Left ventricle myocardium inferior (tissue), 1 donor: ENCODE measurements around the gene SH3TC2. TPM values are rescaled to one million over a fixed set of nuclear protein-coding genes. Genes with fewer than 3 reads are reported as not detected.

ENCODE experiments used
- DNase-seq: peaks from one replicate; pipeline ENCODE4 v3.0.0-alpha.2; 2020
- H3K27ac ChIP-seq: fragments of 200-600 bp; replicated peaks from 2 replicates; pipeline ENCODE4 v1.8.0; 2021
- H3K27me3 ChIP-seq: fragments of 200-600 bp; 2 replicates; pipeline ENCODE4 v1.8.0; 2021; ENCODE audit warnings: low read depth
- H3K36me3 ChIP-seq: fragments of 200-600 bp; 2 replicates; pipeline ENCODE4 v1.8.0; 2021
- H3K4me1 ChIP-seq: fragments of 200-600 bp; 2 replicates; pipeline ENCODE4 v1.8.0; 2021
- H3K4me3 ChIP-seq: fragments of 200-600 bp; 2 replicates; pipeline ENCODE4 v1.8.0; 2021; ENCODE audit warnings: mild to moderate bottlenecking, moderate library complexity
- H3K9me3 ChIP-seq: fragments of 200-600 bp; replicated peaks from 2 replicates; pipeline ENCODE4 v1.8.0; 2021
- intact Hi-C: fragments of 100-400 bp; cut with micrococcal nuclease; formaldehyde crosslinking; loops from one replicate; pipeline ENCODE4 v1.11.0; 2022
- total RNA-seq: library from RNA; stranded (reverse); fragmentation: NEBNext Ultra II Directional; extraction: Animal tissue kit (Norgen Biotek cat#: 25700); gene quantifications from one replicate; pipeline ENCODE4 v1.2.1, GENCODE V29; 2021
- TF ChIP-seq, protein P1 (sequence below): fragments of 200-600 bp; IDR thresholded peaks from 2 replicates; pipeline ENCODE4 v1.8.0; 2021; ENCODE audit warnings: antibody characterized with exemption, mild to moderate bottlenecking, borderline replicate concordance
- donor health status: DM: no; HTN: yes; CAD: no; lungs with severe emphysema.

Gene SH3TC2
- total RNA-seq, 1 donor from 2014 or later = 9.4 TPM

DNA sequence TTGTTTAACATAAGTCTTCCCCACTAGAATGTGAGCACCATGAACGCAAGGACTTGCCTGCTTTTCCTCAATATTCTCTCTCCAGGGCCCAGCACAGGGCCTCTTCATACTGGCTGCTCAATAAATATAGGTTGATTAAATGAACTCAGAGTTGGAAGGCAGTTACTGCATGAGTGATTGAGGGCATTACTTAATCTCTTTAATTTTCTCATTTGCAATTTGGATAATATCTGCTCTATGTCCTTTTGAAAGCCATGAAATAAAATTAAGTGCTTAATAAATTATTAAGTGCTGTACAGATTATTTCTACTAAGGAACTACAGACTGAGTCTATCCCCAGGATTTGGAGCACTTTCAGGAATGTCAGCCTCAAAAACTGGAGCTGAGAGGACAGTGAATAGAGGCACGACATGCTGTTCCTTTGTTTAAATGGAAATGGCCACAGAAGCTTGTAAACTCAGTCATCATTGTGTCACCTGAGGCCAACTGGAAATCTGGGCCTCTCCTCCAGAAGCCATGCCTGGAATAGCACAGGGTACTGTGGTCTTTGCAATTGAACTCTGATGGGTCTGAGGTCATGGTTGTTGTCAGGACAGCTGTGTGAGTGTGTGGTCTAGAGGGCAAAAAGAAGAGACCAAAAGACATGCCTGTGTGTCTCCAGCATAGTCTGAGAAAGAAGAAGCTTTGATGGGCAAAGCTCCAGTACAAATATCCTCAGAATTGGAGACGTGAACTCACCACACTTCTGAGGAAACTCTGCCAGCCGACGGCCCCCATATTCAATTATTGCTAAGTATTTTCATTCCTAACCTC, 86.1 kb downstream of the SH3TC2 start:
- intact Hi-C loops = no loop called here
- no peaks in the 10 kb centered on the region for H3K36me3 ChIP-seq
- peaks cover 59% of the 10 kb centered on the region for H3K4me1 ChIP-seq
- H3K27ac ChIP-seq = no peak overlapping the region
- TF ChIP-seq, protein P1, sequence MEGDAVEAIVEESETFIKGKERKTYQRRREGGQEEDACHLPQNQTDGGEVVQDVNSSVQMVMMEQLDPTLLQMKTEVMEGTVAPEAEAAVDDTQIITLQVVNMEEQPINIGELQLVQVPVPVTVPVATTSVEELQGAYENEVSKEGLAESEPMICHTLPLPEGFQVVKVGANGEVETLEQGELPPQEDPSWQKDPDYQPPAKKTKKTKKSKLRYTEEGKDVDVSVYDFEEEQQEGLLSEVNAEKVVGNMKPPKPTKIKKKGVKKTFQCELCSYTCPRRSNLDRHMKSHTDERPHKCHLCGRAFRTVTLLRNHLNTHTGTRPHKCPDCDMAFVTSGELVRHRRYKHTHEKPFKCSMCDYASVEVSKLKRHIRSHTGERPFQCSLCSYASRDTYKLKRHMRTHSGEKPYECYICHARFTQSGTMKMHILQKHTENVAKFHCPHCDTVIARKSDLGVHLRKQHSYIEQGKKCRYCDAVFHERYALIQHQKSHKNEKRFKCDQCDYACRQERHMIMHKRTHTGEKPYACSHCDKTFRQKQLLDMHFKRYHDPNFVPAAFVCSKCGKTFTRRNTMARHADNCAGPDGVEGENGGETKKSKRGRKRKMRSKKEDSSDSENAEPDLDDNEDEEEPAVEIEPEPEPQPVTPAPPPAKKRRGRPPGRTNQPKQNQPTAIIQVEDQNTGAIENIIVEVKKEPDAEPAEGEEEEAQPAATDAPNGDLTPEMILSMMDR = no peak
- no peak overlapping the region for H3K4me3 ChIP-seq
- no peak for DNase-seq
- no peaks in the 10 kb centered on the region for H3K9me3 ChIP-seq
- no peaks in the 10 kb centered on the region for H3K27me3 ChIP-seq

DNA sequence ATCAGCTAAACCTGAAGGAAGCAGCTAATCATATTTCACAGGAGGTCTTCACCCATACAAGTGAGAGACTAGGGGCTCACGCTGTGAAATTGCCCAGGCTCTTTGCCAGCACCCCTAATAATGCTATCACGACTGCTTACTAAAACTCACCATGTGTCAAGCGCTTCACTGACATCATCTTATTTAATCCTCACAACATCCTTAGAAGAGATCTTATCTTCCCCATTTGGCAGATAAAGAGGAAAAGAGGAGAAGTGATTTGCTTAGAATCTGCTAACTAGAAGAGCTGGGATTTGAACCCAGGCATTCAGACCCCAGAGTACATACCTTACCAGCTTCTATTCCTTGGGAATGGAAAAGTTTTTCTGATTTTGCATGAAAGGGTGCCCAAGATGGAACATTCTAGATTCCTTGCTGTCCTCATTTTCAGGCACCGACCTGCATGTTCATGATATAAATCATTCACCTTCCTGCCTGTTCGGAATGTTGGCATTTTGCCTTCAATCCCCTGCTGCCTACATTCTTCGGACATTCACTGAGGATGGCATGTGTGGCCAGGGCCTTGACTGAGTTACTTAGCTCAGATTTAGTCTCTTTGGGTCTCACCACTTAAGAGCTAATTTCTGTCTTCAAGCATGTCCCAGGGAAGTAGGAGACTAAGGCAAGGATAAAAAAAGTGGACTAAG, 88.1 kb downstream of the SH3TC2 start:
- no peak overlapping the region for H3K27ac ChIP-seq
- intact Hi-C loops = no loop called here
- no peak overlapping the region for H3K4me3 ChIP-seq
- no peaks in the 10 kb centered on the region for H3K36me3 ChIP-seq
- no peaks in the 10 kb centered on the region for H3K9me3 ChIP-seq
- no peak for DNase-seq
- no peaks in the 10 kb centered on the region for H3K27me3 ChIP-seq
- TF ChIP-seq, protein P1 = no peak
- H3K4me1 ChIP-seq = peaks cover 63% of the 10 kb centered on the region

DNA sequence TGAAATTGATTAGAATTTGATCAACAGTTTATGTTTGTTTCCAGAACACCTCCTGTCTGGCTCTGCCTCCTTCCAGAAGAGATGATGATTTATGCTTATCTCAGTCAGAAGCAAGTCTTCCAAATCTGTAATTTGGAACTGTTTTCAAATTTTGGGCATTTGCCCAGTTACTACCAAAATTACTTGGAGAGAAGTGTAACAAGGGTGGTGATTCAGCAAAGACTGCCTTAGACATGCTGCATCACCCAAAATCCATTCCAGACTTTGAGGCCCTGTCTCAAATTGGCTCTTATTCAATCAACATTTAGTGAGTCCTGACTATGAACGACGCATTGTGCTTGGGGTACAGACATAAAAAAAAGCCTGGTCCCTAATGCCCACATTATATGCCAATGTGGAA, 89.4 kb downstream of the SH3TC2 start:
- H3K36me3 ChIP-seq = no peaks in the 10 kb centered on the region
- no peaks in the 10 kb centered on the region for H3K9me3 ChIP-seq
- TF ChIP-seq, protein P1 = no peak
- H3K27me3 ChIP-seq = no peaks in the 10 kb centered on the region
- no peak overlapping the region for H3K4me3 ChIP-seq
- no peak for DNase-seq
- intact Hi-C loops = no loop called here
- H3K27ac ChIP-seq = peak overlapping the region; percentile 67
- H3K4me1 ChIP-seq = peaks cover 55% of the 10 kb centered on the region

DNA sequence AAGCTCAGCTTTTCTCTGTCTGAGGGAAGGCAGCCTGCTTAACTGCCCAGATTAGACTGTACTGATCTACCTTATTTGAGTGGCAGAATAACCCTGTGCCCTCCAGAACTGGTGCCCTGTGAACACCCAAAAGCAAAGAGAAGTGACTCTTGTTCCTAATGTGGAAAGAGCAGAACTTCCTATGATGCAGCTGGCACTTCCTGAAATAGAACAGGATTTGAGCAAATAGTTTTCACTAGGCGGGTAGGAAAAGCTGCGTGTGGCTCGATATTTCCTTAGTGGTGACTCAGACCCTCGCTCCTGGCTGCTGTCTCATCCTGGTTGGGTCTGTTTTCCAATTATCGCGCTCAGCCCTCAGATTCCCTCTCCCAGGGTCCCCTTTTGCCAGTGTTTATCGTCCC, 89.9 kb downstream of the SH3TC2 start:
- intact Hi-C loops = no loop called here
- TF ChIP-seq, protein P1 = no peak
- H3K36me3 ChIP-seq = no peaks in the 10 kb centered on the region
- H3K4me3 ChIP-seq = no peak overlapping the region
- H3K27ac ChIP-seq = peak overlapping the region; percentile 67
- no peaks in the 10 kb centered on the region for H3K9me3 ChIP-seq
- no peak for DNase-seq
- H3K4me1 ChIP-seq = peaks cover 50% of the 10 kb centered on the region
- no peaks in the 10 kb centered on the region for H3K27me3 ChIP-seq

DNA sequence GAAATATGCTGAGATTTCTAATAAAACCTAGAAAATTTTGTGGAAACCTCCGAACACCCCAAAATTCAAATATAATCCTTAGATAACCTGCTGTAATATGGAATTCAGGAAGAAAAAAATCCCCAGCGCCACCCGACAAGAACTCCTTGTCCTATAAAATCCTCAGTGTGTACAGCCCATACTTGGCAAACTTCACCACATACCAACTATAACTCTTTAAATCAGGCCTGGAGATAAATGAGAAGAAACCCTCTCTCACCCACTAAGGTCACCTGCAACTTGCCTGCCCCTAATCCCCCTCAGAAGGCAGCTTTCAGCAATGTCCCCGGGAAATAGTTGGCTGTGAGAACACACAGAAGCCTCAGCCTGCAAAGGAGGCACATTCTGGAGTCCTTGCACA, 90.5 kb downstream of the SH3TC2 start:
- Histone ChIP-seq H3K4me1 (peaks cover 50% of the 10 kb centered on the region), H3K36me3 (no peaks in the 10 kb centered on the region), H3K4me3 (no peak overlapping the region), H3K9me3 (no peaks in the 10 kb centered on the region), H3K27me3 (no peaks in the 10 kb centered on the region), H3K27ac (peak overlapping the region; percentile 67)
- intact Hi-C loops = no loop called here
- no peak for DNase-seq
- TF ChIP-seq, protein P1 = no peak
